GM23338 (cell line): ENCODE data around the gene CCND1. TPM values are rescaled to one million over a fixed set of nuclear protein-coding genes. Genes with fewer than 3 reads are reported as not detected.

ENCODE experiments used
- ATAC-seq: fragments of 200-7000 bp; cut with Tn5 transposase; 3 replicates; pipeline ENCODE4 v1.9.1; 2020
- DNase-seq: peaks from one replicate; pipeline ENCODE4 v3.0.0-alpha.2; 2015; ENCODE audit warnings: low spot score
- H2AFZ ChIP-seq: fragments of 200-600 bp; sonication (generic); 2 replicates; pipeline ENCODE4 v1.8.0; 2016; ENCODE audit warnings: antibody characterized with exemption, mild to moderate bottlenecking, moderate library complexity
- H3F3A ChIP-seq: fragments of 200-600 bp; sonication (generic); replicated peaks from 2 replicates; pipeline ENCODE4 v1.8.0; 2017; ENCODE audit warnings: antibody characterized with exemption, mixed run types, low read depth
- H3K27ac ChIP-seq: fragments of 200-600 bp; sonication (generic); 2 replicates; pipeline ENCODE4 v1.6.1; 2016; ENCODE audit warnings: low read depth
- H3K27me3 ChIP-seq: fragments of 200-600 bp; sonication (generic); 2 replicates; pipeline ENCODE4 v1.8.0; 2016; ENCODE audit warnings: mild to moderate bottlenecking, mixed run types, moderate library complexity; ENCODE audit not compliant: insufficient read depth
- H3K36me3 ChIP-seq: fragments of 200-600 bp; sonication (generic); 2 replicates; pipeline ENCODE4 v1.8.0; 2016; ENCODE audit warnings: mild to moderate bottlenecking; ENCODE audit not compliant: insufficient read depth
- H3K4me1 ChIP-seq: fragments of 200-600 bp; sonication (generic); 2 replicates; pipeline ENCODE4 v1.8.0; 2016; ENCODE audit warnings: mild to moderate bottlenecking, moderate library complexity; ENCODE audit not compliant: insufficient read depth
- H3K4me2 ChIP-seq: fragments of 200-600 bp; sonication (generic); 2 replicates; pipeline ENCODE4 v1.7.1; 2017; ENCODE audit warnings: mixed run types
- H3K4me3 ChIP-seq: fragments of 200-600 bp; sonication (generic); 2 replicates; pipeline ENCODE4 v1.6.1; 2016; ENCODE audit warnings: mixed run types
- H3K79me2 ChIP-seq: fragments of 200-600 bp; sonication (generic); replicated peaks from 2 replicates; pipeline ENCODE4 v1.8.0; 2017; ENCODE audit warnings: mild to moderate bottlenecking; ENCODE audit not compliant: insufficient read depth
- H3K9me2 ChIP-seq: fragments of 200-600 bp; sonication (generic); 2 replicates; pipeline ENCODE4 v1.8.0; 2017; ENCODE audit not compliant: insufficient read depth
- H4K20me1 ChIP-seq: fragments of 200-600 bp; sonication (generic); replicated peaks from 2 replicates; pipeline ENCODE4 v1.8.0; 2017; ENCODE audit warnings: mild to moderate bottlenecking; ENCODE audit not compliant: insufficient read depth
- H3K27ac Mint-ChIP-seq: 2 replicates; pipeline ENCODE4 v1.8.0; 2020; ENCODE audit warnings: inconsistent platforms, mild to moderate bottlenecking, moderate library complexity, mixed read lengths
- H3K27me3 Mint-ChIP-seq: 3 replicates; pipeline ENCODE4 v1.8.0; 2022; ENCODE audit warnings: low read depth, mild to moderate bottlenecking, moderate library complexity, mixed read lengths, inconsistent platforms; ENCODE audit not compliant: insufficient read depth, poor library complexity
- H3K36me3 Mint-ChIP-seq: 3 replicates; pipeline ENCODE4 v1.8.0; 2021; ENCODE audit warnings: low read depth, mild to moderate bottlenecking, inconsistent platforms, moderate library complexity, mixed read lengths
- H3K4me1 Mint-ChIP-seq: 3 replicates; pipeline ENCODE4 v1.8.0; 2020; ENCODE audit warnings: mild to moderate bottlenecking, inconsistent platforms, mixed read lengths
- H3K4me3 Mint-ChIP-seq: 3 replicates; pipeline ENCODE4 v1.8.0; 2021; ENCODE audit warnings: moderate library complexity, mild to moderate bottlenecking, inconsistent platforms, mixed read lengths
- H3K9me3 Mint-ChIP-seq: 3 replicates; pipeline ENCODE4 v1.8.0; 2020; ENCODE audit warnings: moderate library complexity, mild to moderate bottlenecking, inconsistent platforms, mixed read lengths
- CREB1 ChIP-seq: fragments of 250-450 bp; sonication (Bioruptor Pico); IDR thresholded peaks from 2 replicates; pipeline ENCODE4 v1.5.0; 2020; ENCODE audit warnings: low read depth, mild to moderate bottlenecking, moderate library complexity
- EZH2 ChIP-seq: fragments of 200-600 bp; sonication (generic); IDR thresholded peaks from one replicate; pipeline ENCODE4 v1.8.0; 2017; ENCODE audit warnings: antibody characterized with exemption, mild to moderate bottlenecking, low read depth; ENCODE audit not compliant: unreplicated experiment
- EZH2phosphoT487 ChIP-seq: fragments of 200-600 bp; sonication (generic); IDR thresholded peaks from one replicate; pipeline ENCODE4 v1.8.1; 2018; ENCODE audit warnings: antibody characterized with exemption; ENCODE audit not compliant: unreplicated experiment
- JUNB ChIP-seq: IDR thresholded peaks from one replicate; pipeline ENCODE4 v1.6.1; 2016; ENCODE audit warnings: antibody characterized with exemption; ENCODE audit not compliant: unreplicated experiment
- NANOG ChIP-seq: IDR thresholded peaks from 2 replicates; pipeline ENCODE4 v1.6.1; 2016; ENCODE audit warnings: antibody characterized with exemption, borderline replicate concordance
- STAT1 ChIP-seq: IDR thresholded peaks from one replicate; pipeline ENCODE4 v1.6.1; 2016; ENCODE audit warnings: antibody characterized with exemption; ENCODE audit not compliant: unreplicated experiment
- ZNF331 ChIP-seq: fragments of 250-450 bp; sonication (Bioruptor Pico); IDR thresholded peaks from 2 replicates; pipeline ENCODE4 v1.5.0; 2020; ENCODE audit warnings: low read depth, mild to moderate bottlenecking, moderate library complexity
- polyA plus RNA-seq: library from polyadenylated mRNA; unstranded; fragments of >200 nt; fragmentation: Nextera tagmentation; extraction: Ambion mirVana; gene quantifications from 2 replicates; pipeline ENCODE4 v1.2.1, GENCODE V29; 2016
- total RNA-seq: library from RNA; depleted of rRNA; stranded (reverse); fragments of >200 nt; shearing (Covaris generic); gene quantifications from 2 replicates; pipeline ENCODE4 v1.2.3, GENCODE V29; 2014
- TF ChIP-seq, protein P1 (sequence below), 2 experiments: fragments of 200-600 bp in 1 of 2; sonication (generic) in 1 of 2; conservative IDR thresholded peaks; 2 replicates each; pipeline versions ENCODE4 v1.5.1 to v1.6.1; 2016 to 2017; ENCODE audit warnings: antibody characterized with exemption in 2 of 2, low read depth in 2 of 2, mild to moderate bottlenecking in 2 of 2, moderate library complexity in 1 of 2
- TF ChIP-seq, protein P2 (sequence below): fragments of 250-450 bp; sonication (Bioruptor Pico); IDR thresholded peaks from 2 replicates; pipeline ENCODE4 v1.5.0; 2020; ENCODE audit warnings: mild to moderate bottlenecking, moderate library complexity
- TF ChIP-seq, protein P3 (sequence below): IDR thresholded peaks from 2 replicates; pipeline ENCODE4 v1.6.1; 2016; ENCODE audit warnings: antibody characterized with exemption

The CCND1 gene
- total and polyA plus RNA-seq, 2 experiments from 2014 or later = 109 to 183 TPM

DNA sequence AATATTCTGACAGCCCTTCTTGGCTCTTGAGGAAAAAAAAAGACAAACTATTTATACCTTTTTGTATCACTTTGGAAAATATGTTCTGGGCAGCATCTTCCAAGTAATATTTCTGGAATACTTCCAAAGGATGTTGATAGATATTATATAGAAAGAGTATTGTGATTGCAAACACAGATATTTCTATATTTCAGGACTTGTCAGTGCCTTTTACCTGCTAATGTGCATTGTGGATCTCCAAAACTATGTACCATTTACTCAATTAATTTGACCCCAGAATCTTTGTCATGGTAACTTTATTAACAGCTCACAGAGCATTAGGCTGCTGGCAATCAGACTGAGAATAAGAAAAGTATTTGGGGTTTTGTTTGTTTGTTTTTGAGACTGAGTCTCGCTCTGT, 16.7 kb upstream of the CCND1 start:
- Histone ChIP-seq H3K4me1 (no peaks in the 10 kb centered on the region), H3F3A (no peaks in the 10 kb centered on the region), H3K36me3 (no peaks in the 10 kb centered on the region), H3K27me3 (no peaks in the 10 kb centered on the region), H3K9me2 (no peaks in the 10 kb centered on the region), H3K79me2 (no peaks in the 10 kb centered on the region), H3K4me3 (no peak overlapping the region), H4K20me1 (no peaks in the 10 kb centered on the region), H3K27ac (no peak overlapping the region), H3K4me2 (no peak overlapping the region), H2AFZ (no peak overlapping the region)
- ATAC-seq = no peak
- Mint-ChIP-seq H3K27me3 (peaks cover 12% of the 10 kb centered on the region), H3K27ac (no peak overlapping the region), H3K9me3 (peaks cover 15% of the 10 kb centered on the region), H3K4me1 (no peaks in the 10 kb centered on the region), H3K4me3 (no peak overlapping the region), H3K36me3 (peaks cover 3% of the 10 kb centered on the region; the same call in 1 of the 3 replicates)
- DNase-seq = no peak
- TF ChIP-seq, protein P1, sequence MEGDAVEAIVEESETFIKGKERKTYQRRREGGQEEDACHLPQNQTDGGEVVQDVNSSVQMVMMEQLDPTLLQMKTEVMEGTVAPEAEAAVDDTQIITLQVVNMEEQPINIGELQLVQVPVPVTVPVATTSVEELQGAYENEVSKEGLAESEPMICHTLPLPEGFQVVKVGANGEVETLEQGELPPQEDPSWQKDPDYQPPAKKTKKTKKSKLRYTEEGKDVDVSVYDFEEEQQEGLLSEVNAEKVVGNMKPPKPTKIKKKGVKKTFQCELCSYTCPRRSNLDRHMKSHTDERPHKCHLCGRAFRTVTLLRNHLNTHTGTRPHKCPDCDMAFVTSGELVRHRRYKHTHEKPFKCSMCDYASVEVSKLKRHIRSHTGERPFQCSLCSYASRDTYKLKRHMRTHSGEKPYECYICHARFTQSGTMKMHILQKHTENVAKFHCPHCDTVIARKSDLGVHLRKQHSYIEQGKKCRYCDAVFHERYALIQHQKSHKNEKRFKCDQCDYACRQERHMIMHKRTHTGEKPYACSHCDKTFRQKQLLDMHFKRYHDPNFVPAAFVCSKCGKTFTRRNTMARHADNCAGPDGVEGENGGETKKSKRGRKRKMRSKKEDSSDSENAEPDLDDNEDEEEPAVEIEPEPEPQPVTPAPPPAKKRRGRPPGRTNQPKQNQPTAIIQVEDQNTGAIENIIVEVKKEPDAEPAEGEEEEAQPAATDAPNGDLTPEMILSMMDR (conservative IDR thresholded peaks at IDR 0.05; ENCODE audit: low read depth in 2 of 2) = no peak
- no peak for TF ChIP-seq NANOG

DNA sequence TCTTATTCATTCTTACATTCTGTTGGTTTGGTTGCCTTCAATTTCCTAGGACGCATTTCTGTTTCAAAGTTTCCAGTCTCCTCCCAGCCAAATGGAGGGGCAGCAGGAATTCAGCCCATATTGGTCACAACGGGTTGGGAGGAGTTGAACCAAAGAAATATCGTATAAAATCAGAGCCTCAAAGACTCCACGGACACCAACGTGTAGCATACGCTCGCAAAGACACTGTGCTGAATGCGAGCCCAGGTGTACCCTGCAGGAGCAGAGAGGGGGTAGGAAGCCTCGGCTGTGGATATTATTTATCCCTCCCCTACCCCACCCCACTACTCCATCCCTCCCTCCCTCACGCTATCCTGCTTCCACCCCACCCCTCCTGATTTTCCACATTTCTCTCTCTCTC, 15.5 kb upstream of the CCND1 start:
- peaks cover 26% of the 10 kb centered on the region for H3K9me3 Mint-ChIP-seq
- no peak overlapping the region for H3K4me3 Mint-ChIP-seq
- peaks cover 12% of the 10 kb centered on the region for H3K27me3 Mint-ChIP-seq
- no peaks in the 10 kb centered on the region for H3K27me3 ChIP-seq
- no peaks in the 10 kb centered on the region for H3K4me1 ChIP-seq
- DNase-seq (no peak), ATAC-seq (no peak)
- H3K9me2 ChIP-seq = no peaks in the 10 kb centered on the region
- H3K27ac Mint-ChIP-seq = no peak overlapping the region
- no peaks in the 10 kb centered on the region for H3K36me3 ChIP-seq
- no peaks in the 10 kb centered on the region for H3K4me1 Mint-ChIP-seq
- peaks cover 12% of the 10 kb centered on the region; the same call in 2 of the 3 replicates for H3K36me3 Mint-ChIP-seq
- H2AFZ ChIP-seq = no peak overlapping the region
- H3K79me2 ChIP-seq = no peaks in the 10 kb centered on the region
- H3K4me3 ChIP-seq = no peak overlapping the region
- no peak overlapping the region for H3K4me2 ChIP-seq
- H3F3A ChIP-seq = no peaks in the 10 kb centered on the region
- no peaks in the 10 kb centered on the region for H4K20me1 ChIP-seq
- no peak overlapping the region for H3K27ac ChIP-seq
- TF ChIP-seq EZH2phosphoT487 (no peak), CREB1 (CRISPR knock-in tag) (no peak), JUNB (no peak), ZNF331 (no peak), STAT1 (no peak), EZH2 (no peak)
- TF ChIP-seq, protein P2, sequence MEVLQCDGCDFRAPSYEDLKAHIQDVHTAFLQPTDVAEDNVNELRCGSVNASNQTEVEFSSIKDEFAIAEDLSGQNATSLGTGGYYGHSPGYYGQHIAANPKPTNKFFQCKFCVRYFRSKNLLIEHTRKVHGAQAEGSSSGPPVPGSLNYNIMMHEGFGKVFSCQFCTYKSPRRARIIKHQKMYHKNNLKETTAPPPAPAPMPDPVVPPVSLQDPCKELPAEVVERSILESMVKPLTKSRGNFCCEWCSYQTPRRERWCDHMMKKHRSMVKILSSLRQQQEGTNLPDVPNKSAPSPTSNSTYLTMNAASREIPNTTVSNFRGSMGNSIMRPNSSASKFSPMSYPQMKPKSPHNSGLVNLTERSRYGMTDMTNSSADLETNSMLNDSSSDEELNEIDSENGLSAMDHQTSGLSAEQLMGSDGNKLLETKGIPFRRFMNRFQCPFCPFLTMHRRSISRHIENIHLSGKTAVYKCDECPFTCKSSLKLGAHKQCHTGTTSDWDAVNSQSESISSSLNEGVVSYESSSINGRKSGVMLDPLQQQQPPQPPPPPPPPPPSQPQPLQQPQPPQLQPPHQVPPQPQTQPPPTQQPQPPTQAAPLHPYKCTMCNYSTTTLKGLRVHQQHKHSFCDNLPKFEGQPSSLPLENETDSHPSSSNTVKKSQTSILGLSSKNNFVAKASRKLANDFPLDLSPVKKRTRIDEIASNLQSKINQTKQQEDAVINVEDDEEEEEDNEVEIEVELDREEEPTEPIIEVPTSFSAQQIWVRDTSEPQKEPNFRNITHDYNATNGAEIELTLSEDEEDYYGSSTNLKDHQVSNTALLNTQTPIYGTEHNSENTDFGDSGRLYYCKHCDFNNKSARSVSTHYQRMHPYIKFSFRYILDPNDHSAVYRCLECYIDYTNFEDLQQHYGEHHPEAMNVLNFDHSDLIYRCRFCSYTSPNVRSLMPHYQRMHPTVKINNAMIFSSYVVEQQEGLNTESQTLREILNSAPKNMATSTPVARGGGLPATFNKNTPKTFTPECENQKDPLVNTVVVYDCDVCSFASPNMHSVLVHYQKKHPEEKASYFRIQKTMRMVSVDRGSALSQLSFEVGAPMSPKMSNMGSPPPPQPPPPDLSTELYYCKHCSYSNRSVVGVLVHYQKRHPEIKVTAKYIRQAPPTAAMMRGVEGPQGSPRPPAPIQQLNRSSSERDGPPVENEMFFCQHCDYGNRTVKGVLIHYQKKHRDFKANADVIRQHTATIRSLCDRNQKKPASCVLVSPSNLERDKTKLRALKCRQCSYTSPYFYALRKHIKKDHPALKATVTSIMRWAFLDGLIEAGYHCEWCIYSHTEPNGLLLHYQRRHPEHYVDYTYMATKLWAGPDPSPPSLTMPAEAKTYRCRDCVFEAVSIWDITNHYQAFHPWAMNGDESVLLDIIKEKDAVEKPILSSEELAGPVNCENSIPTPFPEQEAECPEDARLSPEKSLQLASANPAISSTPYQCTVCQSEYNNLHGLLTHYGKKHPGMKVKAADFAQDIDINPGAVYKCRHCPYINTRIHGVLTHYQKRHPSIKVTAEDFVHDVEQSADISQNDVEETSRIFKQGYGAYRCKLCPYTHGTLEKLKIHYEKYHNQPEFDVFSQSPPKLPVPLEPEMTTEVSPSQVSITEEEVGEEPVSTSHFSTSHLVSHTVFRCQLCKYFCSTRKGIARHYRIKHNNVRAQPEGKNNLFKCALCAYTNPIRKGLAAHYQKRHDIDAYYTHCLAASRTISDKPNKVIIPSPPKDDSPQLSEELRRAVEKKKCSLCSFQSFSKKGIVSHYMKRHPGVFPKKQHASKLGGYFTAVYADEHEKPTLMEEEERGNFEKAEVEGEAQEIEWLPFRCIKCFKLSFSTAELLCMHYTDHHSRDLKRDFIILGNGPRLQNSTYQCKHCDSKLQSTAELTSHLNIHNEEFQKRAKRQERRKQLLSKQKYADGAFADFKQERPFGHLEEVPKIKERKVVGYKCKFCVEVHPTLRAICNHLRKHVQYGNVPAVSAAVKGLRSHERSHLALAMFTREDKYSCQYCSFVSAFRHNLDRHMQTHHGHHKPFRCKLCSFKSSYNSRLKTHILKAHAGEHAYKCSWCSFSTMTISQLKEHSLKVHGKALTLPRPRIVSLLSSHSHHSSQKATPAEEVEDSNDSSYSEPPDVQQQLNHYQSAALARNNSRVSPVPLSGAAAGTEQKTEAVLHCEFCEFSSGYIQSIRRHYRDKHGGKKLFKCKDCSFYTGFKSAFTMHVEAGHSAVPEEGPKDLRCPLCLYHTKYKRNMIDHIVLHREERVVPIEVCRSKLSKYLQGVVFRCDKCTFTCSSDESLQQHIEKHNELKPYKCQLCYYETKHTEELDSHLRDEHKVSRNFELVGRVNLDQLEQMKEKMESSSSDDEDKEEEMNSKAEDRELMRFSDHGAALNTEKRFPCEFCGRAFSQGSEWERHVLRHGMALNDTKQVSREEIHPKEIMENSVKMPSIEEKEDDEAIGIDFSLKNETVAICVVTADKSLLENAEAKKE (CRISPR knock-in tag) = no peak
- TF ChIP-seq, protein P1 (conservative IDR thresholded peaks at IDR 0.05; ENCODE audit: low read depth in 2 of 2) = no peak
- TF ChIP-seq, protein P3, sequence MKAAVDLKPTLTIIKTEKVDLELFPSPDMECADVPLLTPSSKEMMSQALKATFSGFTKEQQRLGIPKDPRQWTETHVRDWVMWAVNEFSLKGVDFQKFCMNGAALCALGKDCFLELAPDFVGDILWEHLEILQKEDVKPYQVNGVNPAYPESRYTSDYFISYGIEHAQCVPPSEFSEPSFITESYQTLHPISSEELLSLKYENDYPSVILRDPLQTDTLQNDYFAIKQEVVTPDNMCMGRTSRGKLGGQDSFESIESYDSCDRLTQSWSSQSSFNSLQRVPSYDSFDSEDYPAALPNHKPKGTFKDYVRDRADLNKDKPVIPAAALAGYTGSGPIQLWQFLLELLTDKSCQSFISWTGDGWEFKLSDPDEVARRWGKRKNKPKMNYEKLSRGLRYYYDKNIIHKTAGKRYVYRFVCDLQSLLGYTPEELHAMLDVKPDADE = no peak
